UCSD-AML1 (cell line): ENCODE data around the gene FAM187B.
"Not testable (repeated sequence)": the region's sequence is repeated elsewhere in the genome, so short reads cannot be mapped to it uniquely, and the experiment has no call there.

Experiments
- DNase-seq: peaks from one replicate; lab custom pipeline; 2025; ENCODE audit not compliant: unreplicated experiment; lab: John Stamatoyannopoulos, UW

FAM187B gene

DNA sequence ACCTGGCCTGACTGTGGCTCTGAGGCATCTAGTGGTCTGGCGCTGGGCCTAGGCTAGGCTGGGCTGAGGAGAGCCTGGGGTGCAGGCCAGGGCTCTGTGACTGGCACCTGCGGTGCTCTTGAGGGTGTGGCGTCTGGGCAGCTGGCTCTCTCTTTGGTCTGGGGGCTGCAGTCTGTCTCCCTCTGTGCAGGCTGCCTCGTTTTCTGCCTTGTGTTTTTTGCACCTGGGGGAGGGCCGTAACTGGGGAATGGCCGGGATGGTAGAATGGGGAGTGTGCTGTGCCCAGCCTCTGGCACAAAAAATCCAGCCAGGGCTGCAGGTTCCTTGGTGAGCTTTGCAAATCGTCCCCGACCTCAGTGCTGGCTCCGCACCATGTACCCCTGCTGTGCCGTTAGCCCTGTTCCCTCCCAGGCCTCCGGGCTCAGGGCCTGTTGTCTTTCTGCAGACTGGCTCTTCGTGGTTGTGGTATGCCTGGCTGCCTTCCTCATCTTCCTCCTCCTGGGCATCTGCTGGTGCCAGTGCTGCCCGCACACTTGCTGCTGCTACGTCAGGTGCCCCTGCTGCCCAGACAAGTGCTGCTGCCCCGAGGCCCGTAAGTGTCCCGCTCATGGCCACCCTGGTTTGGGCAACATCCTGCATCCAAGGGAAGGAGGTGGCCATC, 33.7 kb upstream of the FAM187B start:
- no peak for DNase-seq

- DNase-seq, result no peak
Measured at GRCh38 chr19:35261356-35262100, 33.0 kb upstream of the FAM187B start.

- DNase-seq, result no peak
Measured at GRCh38 chr19:35260694-35261304, 32.3 kb upstream of the FAM187B start.

DNA sequence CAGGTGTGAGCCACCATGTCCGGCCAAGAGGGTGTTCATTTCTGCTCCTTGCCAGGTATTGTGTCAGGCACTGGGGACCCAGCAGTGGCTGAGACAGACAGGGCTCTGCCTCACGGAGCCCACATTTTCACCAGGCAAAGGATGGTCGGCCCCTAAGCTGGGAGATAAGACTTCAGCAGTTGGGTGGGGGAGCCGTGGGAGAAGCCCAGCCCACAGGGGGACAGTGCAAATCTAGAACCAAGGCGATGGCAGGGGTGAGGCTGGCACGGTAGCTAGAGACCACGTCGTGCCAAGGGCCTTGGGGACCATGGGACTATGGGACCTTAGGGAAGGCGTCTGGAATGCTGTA, 28.5 kb upstream of the FAM187B start:
- DNase-seq, result no peak

DNA sequence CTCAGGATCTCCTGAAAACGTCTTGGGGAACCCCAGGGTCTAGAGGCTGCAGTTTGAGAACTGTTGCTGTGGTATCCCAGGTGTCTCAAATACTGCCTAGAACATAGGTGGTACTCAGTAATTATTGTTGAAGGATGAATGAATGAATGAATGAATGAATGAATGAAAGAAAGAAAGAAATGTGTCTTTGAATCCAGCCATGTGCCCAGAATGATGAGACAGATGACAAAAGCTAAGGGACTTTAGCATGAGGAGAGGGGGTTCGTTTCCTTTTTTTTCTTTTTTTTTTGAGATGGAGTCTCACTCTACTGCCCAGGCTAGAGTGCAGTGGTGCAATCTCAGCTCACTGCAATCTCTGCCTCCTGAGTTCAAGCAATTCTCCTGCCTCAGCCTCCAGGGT, 28.0 kb upstream of the FAM187B start:
- DNase-seq, result no peak

DNA sequence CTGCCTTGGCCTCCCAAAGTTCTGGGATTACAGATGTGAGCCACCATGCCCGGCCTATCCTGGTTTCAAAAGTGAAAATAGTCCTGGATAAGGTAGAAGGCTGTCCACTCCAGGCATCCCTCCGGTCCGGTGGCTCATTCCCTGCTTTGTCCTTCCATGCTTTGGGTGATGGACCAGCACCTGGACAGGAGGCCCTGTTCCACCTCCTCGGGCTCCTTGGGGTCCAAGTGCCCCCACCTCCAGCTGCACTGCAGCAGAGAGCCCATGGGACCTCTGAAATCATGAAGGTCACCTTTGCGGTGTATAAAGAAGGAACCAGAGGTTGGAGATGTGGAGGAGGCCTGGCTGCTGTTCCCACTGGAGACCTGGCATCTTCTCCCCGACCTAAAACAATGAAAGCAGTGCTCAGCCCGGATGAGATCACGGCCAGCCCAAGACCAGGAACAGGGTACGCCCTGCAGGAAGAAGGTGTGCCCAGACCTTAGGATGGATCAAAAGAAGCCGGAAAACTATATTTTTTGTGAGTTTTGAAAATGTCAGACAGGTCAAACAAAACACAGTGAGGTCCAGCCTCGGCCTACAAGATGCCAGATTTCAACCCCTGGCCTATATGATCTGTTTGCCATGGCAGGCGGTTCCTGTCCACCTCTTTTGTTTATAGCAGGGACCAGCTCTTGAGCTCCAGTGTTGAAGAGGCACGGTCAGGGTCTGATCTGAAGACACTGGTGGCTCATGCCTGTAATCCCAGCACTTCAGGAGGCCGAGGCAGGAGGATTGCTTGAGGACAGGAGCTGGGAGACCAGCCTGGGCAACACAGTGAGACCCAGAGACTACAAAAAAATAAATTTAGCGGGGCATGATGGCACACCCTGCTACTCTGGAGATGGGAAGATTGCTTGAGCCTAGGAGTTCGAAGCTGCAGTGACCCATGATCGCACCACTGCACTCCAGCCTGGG, 26.1 kb upstream of the FAM187B start:
- DNase-seq, result no peak

- no peak for DNase-seq
Measured at GRCh38 chr19:35253316-35254286, 25.1 kb upstream of the FAM187B start.

- no peak for DNase-seq
Measured at GRCh38 chr19:35251456-35251855, 22.9 kb upstream of the FAM187B start.

DNA sequence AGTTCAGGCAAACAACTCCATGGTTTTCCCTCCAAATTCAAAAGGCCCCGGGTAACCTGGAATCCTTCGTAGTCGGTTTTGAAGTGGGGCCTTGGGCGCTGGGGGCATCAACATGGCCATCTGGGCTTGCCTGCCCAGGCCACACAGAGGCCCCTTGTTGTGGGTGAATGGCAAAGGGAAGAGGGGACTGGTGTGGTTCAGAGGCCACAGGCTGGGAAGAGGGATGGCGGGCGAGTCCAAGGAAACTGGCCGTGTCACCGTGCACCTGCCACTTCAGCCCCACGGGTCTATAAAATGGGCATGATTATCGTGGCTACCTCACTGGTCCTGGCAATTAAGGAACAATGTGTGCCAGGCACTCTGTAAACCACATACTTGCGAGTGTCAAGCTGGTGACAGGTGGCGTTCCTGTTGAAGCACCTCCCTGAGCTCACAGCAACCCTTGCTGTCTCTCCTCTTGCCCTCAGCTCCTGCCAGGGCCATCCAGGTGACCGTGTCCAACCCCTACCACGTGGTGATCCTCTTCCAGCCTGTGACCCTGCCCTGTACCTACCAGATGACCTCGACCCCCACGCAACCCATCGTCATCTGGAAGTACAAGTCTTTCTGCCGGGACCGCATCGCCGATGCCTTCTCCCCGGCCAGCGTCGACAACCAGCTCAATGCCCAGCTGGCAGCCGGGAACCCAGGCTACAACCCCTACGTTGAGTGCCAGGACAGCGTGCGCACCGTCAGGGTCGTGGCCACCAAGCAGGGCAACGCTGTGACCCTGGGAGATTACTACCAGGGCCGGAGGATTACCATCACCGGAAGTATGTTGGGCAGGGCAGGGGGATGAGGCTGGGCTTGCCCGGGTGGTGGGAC, 21.5 kb upstream of the FAM187B start:
- DNase-seq, result no peak

- no peak for DNase-seq
Measured at GRCh38 chr19:35249146-35249847, 20.8 kb upstream of the FAM187B start.

GRCh38 chr19:35248310-35249145, 20.0 kb upstream of the FAM187B start, which contains the start of gene LSR:
Gene LSR (plus strand): TSS chr19:35249002. CDS start chr19:35249023, 21 bp downstream.
- DNase-seq, result no peak

- DNase-seq, result no peak
Measured at GRCh38 chr19:35247526-35248309, 19.2 kb upstream of the FAM187B start.

DNA sequence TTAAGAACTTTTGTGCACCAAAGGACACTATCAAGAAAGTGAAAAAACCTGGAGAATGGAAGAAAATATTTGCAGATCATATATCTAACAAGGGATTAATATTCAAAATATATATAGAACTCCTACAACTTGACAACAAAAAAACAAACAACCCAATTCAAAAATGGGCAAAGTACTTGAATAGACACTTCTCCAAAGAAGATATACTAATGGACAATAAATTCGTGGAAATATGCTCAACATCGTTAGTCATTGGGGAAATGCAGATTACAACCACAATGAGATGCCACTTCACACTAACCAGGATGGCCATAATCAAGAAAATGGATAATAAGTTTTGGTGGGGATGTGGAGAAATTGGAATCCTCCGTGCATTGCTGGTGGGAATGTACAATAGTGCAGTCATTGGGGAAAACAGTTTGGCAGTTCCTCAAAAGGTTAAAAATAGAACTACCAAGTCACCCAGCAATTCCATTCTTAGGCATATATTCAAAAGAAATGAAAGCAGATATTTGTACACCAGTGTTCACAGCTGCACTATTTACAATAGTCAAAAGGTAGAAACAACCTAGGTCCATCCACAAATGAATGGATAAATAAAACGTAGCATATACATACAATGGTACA, 18.0 kb upstream of the FAM187B start:
- DNase-seq, result no peak

DNA sequence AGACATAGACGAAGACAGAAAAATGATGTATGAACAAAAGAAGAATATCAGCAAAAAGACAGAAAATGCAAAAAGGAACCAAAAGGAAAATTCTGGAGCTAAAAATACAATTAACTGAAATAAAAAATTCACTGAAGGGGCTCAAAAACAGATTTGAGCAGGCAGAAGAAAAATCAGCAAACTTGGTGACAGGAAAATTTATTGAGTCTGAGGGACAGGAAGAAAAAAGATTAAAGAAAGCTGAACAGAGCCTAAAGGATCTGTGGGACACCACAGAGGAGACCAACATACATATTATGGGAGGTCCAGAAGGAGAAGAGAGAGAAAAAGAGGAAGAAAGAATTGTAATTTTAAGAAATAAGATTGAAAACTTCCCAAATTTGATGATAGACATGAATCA, 12.9 kb upstream of the FAM187B start:
- no peak for DNase-seq

- DNase-seq, result no peak
Measured at GRCh38 chr19:35240327-35240726, 11.8 kb upstream of the FAM187B start.

DNA sequence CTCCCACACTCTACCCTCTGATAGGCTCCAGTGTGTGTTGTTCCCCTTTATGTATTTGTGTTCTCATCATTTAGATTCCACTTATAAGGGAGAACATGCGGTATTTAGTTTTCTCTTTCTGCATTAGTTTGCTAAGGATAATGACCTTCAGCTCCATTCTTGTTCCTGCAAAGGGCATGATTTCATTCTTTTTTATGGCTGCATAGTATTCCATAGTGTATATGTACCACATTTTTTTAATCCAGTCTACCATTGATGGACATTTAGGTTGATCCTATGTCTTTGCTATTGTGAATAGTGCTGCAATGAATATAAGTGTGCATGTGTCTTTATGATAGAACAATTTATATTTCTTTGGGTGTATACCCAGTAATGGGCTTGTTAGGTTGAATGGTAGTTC, 11.1 kb upstream of the FAM187B start:
- DNase-seq, result not testable (repeated sequence)
